ENCODE data around the gene SACS.

Gene SACS, protein sequence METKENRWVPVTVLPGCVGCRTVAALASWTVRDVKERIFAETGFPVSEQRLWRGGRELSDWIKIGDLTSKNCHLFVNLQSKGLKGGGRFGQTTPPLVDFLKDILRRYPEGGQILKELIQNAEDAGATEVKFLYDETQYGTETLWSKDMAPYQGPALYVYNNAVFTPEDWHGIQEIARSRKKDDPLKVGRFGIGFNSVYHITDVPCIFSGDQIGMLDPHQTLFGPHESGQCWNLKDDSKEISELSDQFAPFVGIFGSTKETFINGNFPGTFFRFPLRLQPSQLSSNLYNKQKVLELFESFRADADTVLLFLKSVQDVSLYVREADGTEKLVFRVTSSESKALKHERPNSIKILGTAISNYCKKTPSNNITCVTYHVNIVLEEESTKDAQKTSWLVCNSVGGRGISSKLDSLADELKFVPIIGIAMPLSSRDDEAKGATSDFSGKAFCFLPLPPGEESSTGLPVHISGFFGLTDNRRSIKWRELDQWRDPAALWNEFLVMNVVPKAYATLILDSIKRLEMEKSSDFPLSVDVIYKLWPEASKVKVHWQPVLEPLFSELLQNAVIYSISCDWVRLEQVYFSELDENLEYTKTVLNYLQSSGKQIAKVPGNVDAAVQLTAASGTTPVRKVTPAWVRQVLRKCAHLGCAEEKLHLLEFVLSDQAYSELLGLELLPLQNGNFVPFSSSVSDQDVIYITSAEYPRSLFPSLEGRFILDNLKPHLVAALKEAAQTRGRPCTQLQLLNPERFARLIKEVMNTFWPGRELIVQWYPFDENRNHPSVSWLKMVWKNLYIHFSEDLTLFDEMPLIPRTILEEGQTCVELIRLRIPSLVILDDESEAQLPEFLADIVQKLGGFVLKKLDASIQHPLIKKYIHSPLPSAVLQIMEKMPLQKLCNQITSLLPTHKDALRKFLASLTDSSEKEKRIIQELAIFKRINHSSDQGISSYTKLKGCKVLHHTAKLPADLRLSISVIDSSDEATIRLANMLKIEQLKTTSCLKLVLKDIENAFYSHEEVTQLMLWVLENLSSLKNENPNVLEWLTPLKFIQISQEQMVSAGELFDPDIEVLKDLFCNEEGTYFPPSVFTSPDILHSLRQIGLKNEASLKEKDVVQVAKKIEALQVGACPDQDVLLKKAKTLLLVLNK (N-terminal part only)

GRCh38 chr13:23433171-23434153 lies at the start of gene SACS:
Gene SACS (minus strand): TSS chr13:23433702. CDS start chr13:23411239, 22,463 bp downstream.
- DNase-seq, result no peak

- DNase-seq, result no peak
Observed at GRCh38 chr13:23480324-23480723, 46.8 kb upstream of the SACS start.

GRCh38 chr13:23477101-23477500 lies 43.6 kb upstream of the SACS start:
- DNase-seq, result no peak

DNA sequence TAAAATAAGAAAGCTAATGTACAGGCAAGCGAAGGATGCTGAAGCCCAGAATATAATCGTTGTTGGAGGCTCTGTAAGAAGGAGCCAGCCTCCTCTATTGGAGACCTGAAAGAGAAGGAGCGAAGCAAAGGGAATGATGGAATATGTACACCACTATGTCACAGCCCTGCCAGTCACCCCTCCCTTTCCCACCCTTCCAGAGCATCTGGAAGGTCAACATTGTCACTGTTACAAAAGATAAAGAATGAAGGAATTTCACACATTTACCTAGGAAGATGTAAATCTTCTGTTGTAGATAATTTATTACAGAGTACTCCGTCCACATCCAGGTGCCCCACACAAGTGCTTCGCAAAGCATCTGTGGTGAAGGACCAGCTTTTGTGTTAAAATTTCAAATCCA lies 39.7 kb upstream of the SACS start:
- DNase-seq, result no peak

DNA sequence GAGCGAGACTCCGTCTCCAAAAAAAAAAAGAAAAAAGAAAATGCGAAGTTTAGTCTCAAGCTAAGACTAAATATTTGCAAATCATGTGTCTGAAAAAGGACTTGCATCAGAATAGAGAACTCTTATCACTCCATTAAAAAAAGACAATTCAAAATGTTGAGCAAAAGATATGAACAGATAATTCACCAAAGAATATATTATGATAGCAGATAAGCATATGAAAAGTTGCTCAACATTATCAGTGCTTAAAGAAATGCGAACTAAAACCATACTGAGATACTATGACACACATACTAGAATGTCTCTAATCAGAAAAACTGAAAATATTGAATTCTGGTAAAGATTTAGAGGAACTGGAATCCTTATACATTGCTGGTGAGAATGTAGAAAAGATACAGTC lies 38.7 kb upstream of the SACS start:
- no peak for DNase-seq

GRCh38 chr13:23470790-23471614 lies 37.5 kb upstream of the SACS start:
- no peak for DNase-seq

- no peak for DNase-seq
Observed at GRCh38 chr13:23469951-23470421, 36.5 kb upstream of the SACS start.

DNA sequence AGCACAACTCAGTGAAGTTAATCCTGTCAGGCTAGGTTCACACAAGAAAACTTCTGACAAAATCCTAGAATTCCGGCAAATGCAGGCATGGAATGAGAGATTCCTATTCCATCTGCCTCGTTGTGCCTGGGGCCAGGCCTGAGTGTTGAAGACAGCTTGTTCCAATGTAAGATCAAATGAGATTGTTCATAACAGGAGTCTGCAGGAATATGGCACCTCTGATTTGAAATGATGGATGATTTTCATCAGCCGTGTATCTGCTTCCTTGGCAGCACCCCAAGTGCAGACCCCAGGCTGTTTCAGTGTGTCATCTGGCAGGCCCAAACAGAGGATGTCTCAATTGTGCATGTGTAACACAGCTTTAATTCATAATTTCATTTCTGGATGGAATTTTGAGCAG lies 35.3 kb upstream of the SACS start:
- DNase-seq, result no peak

- DNase-seq, result no peak
Observed at GRCh38 chr13:23467932-23468278, 34.4 kb upstream of the SACS start.

DNA sequence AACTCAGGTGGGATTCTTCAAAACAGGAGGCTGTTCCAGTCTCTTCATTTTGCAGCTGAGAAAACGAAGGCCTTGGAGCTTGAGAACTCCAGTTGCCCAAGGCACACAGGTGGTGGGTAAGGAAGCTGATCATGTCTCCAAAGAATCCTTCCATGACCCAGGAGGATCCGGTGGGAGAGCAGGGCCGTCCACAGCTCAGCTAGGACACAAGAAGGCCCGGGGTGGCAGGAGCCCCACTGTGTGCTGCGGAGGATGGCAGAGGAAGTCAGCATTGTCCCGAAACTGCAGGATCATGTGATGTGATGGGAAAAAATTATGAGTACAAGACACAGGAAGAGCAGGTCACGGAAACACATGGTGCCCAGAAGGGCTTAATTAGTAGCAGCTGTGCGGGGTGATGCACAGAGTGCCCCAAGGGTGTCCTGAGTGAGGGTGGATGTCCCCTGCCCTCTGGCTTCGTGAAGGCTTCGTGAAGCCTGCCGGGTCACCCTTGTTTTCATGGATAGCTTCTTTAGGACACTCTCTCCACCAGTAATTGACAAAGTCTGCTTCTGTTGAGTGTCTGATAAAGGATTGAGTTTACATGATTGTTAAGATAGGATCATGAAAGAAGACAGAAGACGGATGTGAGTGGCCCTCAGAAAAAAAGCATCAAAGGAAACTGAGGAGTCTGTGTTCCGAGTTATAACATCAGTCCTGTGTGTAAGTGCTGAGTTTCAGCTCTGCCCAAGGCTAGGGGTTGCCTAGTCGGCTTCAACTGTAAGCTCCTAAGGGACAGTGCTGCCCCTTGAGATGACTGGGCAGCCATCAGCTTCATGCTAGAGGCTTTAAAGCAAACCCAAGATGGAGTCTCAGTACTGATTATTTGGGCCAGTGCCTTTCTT lies 33.8 kb upstream of the SACS start:
- no peak for DNase-seq

- peak; percentile 61 for DNase-seq
Observed at GRCh38 chr13:23466144-23467002, 32.9 kb upstream of the SACS start.

DNA sequence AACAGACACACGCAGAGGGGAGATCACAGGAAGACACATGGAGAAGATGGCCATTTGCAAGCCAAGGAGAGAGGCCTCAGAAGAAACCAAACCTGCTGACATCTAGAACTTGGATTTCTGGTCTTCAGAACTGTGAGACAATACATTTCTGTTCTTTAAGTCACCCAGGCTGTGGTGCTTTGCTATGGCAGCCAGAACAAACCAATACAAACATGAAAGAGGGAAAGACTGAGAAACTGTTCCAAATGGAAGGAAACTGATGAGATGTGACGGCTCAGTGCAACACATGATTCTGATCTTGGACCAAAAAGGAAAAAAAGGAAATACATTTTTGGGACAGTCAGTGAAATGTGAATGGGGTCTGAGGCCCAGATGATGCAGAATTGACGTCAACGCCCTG lies 30.2 kb upstream of the SACS start:
- peak; percentile 43 for DNase-seq

GRCh38 chr13:23462815-23463559 lies 29.5 kb upstream of the SACS start:
- peak; percentile 43 for DNase-seq

- no peak for DNase-seq
Observed at GRCh38 chr13:23461544-23461943, 28.0 kb upstream of the SACS start.

DNA sequence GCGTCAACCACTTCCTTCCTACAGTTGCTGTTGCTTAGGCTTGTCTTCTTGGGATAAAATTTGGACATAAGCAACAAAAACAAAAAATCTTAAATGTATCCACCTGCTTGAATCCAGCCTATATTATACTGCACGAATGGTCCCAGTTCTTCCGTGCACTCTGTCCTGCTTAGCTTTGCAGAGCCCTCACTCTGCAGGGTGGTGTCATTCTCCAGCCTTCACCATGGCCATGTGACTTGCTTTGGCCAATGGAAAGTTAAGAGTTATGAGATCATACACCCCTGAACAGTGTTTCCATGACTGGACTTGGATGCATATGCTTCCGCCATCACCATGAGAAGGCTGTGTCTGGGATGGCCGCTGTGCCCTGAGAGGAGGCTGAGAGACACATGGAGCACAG lies 27.4 kb upstream of the SACS start:
- DNase-seq, result no peak

- DNase-seq, result peak; percentile 88
Observed at GRCh38 chr13:23460309-23460708, 26.8 kb upstream of the SACS start.

- DNase-seq, result no peak
Observed at GRCh38 chr13:23458989-23459388, 25.5 kb upstream of the SACS start.

DNA sequence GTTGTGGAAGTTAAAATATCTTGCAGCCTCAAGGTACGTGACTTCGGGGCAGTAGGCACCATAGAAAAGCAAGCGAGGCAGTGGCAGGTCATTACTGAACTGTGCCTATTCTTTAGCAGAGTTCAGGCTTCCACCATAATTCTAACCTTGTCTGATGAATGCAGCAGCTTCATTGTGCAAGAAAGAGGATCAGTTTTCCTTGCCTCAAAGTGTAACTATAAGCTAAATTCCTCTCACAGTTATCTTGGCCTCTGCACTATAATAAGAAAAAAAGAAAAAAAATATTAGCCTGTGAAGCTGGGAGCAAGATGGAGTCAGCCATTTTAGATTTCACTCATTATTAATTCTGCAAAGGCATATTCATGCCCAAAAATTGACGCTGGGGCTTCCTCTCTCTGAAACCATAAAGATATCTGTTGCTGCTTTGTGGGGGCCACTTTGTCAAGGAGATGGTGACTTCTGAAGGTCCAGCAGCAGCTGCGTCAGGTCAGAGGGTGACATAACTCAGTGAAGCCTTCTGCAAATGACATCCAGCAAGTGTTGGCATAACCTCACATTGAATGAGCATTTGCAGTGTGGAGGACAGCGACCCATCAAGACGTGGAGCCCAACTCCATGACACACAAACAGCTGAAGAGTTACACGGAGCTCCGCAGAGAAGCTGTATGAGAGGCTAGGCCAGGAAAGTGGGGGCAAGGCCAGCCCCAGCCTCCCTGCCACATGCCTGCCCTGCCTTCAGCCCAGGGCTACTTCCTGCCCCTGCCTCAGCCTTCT lies 23.1 kb upstream of the SACS start:
- no peak for DNase-seq
